ENCODE measurements around the gene CLN6. TPM values are rescaled to one million over a fixed set of nuclear protein-coding genes. Genes with fewer than 3 reads are reported as not detected.
"Not testable (repeated sequence)": the region's sequence is repeated elsewhere in the genome, so short reads cannot be mapped to it uniquely, and the experiment has no call there.

The CLN6 gene
- total and polyA plus RNA-seq, 2 experiments from 2014 or later = 10.7 to 18.7 TPM

DNA sequence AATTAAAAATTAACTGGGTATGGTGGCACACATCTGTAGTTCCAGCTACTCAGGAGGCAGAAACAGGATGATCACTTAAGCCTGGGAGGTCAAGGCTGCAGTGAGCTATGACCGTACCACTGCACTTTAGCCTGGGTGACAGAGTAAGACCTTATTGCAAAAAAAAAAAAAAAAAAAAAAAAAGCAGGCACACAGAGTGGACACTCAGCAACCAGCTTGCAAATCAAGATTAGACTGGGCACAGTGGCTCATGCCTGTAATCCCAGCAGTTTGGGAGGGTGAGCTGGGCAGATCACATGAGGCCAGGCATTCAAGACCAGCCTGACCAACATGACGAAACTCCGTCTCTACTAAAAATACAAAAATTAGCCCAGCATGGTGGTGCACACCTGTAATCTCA lies 5.4 kb downstream of the CLN6 start:
- Histone ChIP-seq H2AFZ (no peak overlapping the region), H3K27me3 (no peaks in the 10 kb centered on the region), H4K20me1 (ENCODE audit: insufficient read depth, poor library complexity, severe bottlenecking) (peaks cover 12% of the 10 kb centered on the region), H3K27ac (no peak overlapping the region), H3K9me3 (ENCODE audit: low read depth) (no peaks in the 10 kb centered on the region), H3K4me1 (ENCODE audit: insufficient read depth) (peaks cover 13% of the 10 kb centered on the region), H3K4me3 (no peak overlapping the region), H3K36me3 (replicated peaks; ENCODE audit: insufficient read depth, low read depth) (no peaks in the 10 kb centered on the region), H3K79me2 (peaks cover 77% of the 10 kb centered on the region), H3K9me2 (replicated peaks; ENCODE audit: insufficient read depth) (no peaks in the 10 kb centered on the region), H3K4me2 (no peak overlapping the region)
- WGBS (ENCODE audit: low lambda C conversion rate, missing lambda C conversion rate) = 62% methylated on average over 3 of the region's 3 CpGs
- no peak for DNase-seq (ENCODE audit: low spot score)
- no peak for TF ChIP-seq EZH2 (IDR thresholded peaks at IDR 0.05; ENCODE audit: borderline replicate concordance)
- TF ChIP-seq, protein P1, sequence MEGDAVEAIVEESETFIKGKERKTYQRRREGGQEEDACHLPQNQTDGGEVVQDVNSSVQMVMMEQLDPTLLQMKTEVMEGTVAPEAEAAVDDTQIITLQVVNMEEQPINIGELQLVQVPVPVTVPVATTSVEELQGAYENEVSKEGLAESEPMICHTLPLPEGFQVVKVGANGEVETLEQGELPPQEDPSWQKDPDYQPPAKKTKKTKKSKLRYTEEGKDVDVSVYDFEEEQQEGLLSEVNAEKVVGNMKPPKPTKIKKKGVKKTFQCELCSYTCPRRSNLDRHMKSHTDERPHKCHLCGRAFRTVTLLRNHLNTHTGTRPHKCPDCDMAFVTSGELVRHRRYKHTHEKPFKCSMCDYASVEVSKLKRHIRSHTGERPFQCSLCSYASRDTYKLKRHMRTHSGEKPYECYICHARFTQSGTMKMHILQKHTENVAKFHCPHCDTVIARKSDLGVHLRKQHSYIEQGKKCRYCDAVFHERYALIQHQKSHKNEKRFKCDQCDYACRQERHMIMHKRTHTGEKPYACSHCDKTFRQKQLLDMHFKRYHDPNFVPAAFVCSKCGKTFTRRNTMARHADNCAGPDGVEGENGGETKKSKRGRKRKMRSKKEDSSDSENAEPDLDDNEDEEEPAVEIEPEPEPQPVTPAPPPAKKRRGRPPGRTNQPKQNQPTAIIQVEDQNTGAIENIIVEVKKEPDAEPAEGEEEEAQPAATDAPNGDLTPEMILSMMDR (IDR thresholded peaks at IDR 0.05; ENCODE audit: poor library complexity) = no peak
- no peak for TF ChIP-seq EZH2phosphoT487 (IDR thresholded peaks at IDR 0.05; ENCODE audit: low read depth, severe bottlenecking, unreplicated experiment)

DNA sequence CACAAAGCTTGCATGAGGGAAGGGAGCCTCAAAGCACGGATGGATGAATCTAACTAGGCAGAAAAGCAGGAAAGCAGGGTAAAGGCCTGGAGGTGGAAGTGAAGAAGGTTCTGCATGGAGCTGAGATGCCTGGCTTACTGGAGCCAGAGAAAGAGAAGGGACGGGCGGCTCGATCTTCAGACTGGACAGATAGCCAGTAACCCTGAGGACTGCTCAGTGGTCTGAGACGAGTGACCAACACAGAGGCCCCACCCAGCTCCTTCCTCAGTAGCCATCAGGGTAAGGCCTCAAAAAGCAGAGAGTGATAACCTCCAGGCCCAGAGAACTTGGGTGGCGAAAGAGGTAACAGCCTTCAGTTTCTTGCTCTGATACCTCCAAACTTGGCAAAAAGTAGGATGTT lies 6.4 kb downstream of the CLN6 start:
- Histone ChIP-seq H3K79me2 (peaks cover 76% of the 10 kb centered on the region), H3K9me3 (ENCODE audit: low read depth) (no peaks in the 10 kb centered on the region), H2AFZ (no peak overlapping the region), H3K4me2 (no peak overlapping the region), H3K36me3 (replicated peaks; ENCODE audit: insufficient read depth, low read depth) (no peaks in the 10 kb centered on the region), H3K9me2 (replicated peaks; ENCODE audit: insufficient read depth) (no peaks in the 10 kb centered on the region), H4K20me1 (ENCODE audit: insufficient read depth, poor library complexity, severe bottlenecking) (peaks cover 8% of the 10 kb centered on the region), H3K4me3 (no peak overlapping the region), H3K4me1 (ENCODE audit: insufficient read depth) (peaks cover 7% of the 10 kb centered on the region), H3K27me3 (no peaks in the 10 kb centered on the region), H3K27ac (no peak overlapping the region)
- WGBS (ENCODE audit: low lambda C conversion rate, missing lambda C conversion rate) = 91% methylated on average over 6 of the region's 6 CpGs
- TF ChIP-seq, protein P1 (IDR thresholded peaks at IDR 0.05; ENCODE audit: poor library complexity) = no peak
- TF ChIP-seq EZH2phosphoT487 (IDR thresholded peaks at IDR 0.05; ENCODE audit: low read depth, severe bottlenecking, unreplicated experiment) (no peak), EZH2 (IDR thresholded peaks at IDR 0.05; ENCODE audit: borderline replicate concordance) (no peak)
- DNase-seq (ENCODE audit: low spot score) = no peak

DNA sequence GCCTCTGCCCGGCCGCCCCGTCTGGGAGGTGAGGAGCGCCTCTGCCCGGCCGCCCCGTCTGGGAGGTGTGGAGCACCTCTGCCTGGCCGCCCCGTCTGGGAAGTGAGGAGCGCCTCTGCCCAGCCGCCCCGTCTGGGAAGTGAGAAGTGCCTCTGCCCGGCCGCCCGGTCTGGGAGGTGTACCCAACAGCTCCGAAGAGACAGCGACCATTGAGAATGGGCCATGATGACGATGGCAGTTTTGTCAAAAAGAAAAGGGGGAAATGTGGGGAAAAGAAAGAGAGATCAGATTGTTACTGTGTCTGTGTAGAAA lies 7.1 kb downstream of the CLN6 start:
- peaks cover 74% of the 10 kb centered on the region for H3K79me2 ChIP-seq
- WGBS (ENCODE audit: low lambda C conversion rate, missing lambda C conversion rate) = 94% methylated on average over 10 of the region's 18 CpGs

DNA sequence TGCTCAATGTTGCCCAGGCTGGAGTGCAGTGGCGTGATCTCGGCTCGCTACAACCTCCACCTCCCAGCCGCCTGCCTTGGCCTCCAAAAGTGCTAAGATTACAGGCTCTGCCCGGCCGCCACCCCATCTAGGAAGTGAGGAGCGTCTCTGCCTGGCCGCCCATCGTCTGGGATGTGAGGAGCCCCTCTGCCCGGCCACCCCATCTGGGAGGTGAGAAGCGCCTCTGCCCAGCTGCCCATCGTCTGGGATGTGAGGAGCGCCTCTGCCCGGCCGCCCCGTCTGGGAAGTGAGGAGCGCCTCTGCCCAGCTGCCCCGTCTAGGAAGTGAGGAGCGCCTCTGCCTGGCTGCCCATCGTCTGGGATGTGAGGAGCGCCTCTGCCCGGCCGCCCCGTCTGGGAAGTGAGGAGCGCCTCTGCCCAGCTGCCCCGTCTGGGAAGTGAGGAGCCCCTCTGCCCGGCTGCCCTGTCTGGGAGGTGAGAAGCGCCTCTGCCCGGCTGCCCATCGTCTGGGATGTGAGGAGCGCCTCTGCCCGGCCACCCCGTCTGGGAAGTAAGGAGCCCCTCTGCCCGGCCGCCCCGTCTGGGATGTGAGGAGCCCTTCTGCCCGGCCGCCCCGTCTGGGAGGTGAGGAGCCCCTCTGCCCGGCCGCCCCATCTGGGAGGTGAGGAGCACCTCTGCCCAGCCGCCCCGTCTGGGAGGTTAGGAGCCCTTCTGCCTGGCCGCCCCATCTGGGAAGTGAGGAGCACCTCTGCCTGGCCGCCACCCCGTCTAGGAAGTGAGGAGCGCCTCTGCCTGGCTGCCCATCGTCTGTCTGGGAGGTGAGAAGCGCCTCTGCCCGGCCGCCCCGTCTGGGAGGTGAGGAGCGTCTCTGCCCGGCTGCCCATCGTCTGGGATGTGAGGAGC lies 7.7 kb downstream of the CLN6 start:
- not testable (repeated sequence) for H3K27me3 ChIP-seq; H3K4me1 ChIP-seq (ENCODE audit: insufficient read depth); H2AFZ ChIP-seq; H3K36me3 ChIP-seq (replicated peaks; ENCODE audit: insufficient read depth, low read depth); DNase-seq (ENCODE audit: low spot score); H3K9me3 ChIP-seq (ENCODE audit: low read depth); H4K20me1 ChIP-seq (ENCODE audit: insufficient read depth, poor library complexity, severe bottlenecking); H3K9me2 ChIP-seq (replicated peaks; ENCODE audit: insufficient read depth); H3K27ac ChIP-seq; H3K4me2 ChIP-seq; H3K4me3 ChIP-seq
- H3K79me2 ChIP-seq = peaks cover 74% of the 10 kb centered on the region
- WGBS (ENCODE audit: low lambda C conversion rate, missing lambda C conversion rate) = 85% methylated on average over 19 of the region's 55 CpGs

More for the DNA sequence above, 7.1 kb downstream of the CLN6 start:
- not testable (repeated sequence) for H4K20me1 ChIP-seq (ENCODE audit: insufficient read depth, poor library complexity, severe bottlenecking); H3K9me3 ChIP-seq (ENCODE audit: low read depth); H3K4me1 ChIP-seq (ENCODE audit: insufficient read depth); H3K4me2 ChIP-seq; H3K36me3 ChIP-seq (replicated peaks; ENCODE audit: insufficient read depth, low read depth); H3K9me2 ChIP-seq (replicated peaks; ENCODE audit: insufficient read depth); H3K4me3 ChIP-seq; H3K27ac ChIP-seq; H2AFZ ChIP-seq; DNase-seq (ENCODE audit: low spot score); H3K27me3 ChIP-seq
